Measurements from ENCODE around the gene SKAP2. TPM values are rescaled to one million over a fixed set of nuclear protein-coding genes. Genes with fewer than 3 reads are reported as not detected.
A peak's percentile ranks its signal among the peaks of the same experiment; 100 is the strongest.

Gene SKAP2
- total and polyA plus RNA-seq, 7 donors = 13.0 to 34.2 (median 19.3) TPM

GRCh38 chr7:26683277-26683676 is 181.1 kb downstream of the SKAP2 start:
- intact Hi-C loops (cut with DNase I) = loop anchor here (5.0 kb wide), 1 partner anchor 414 kb away; the partner anchor contains the start of gene HOXA1
- no peak overlapping the region for H3K27ac ChIP-seq
- H3K4me3 ChIP-seq = no peak overlapping the region
- H3K4me1 ChIP-seq = peaks cover 0 to 9% (median 0%) of the 10 kb centered on the region in 4 donors
- no peak for DNase-seq
- WGBS, 2 donors = 83 to 89% methylated on average over 1 of the region's 1 CpG
- no peaks in the 10 kb centered on the region for H3K9me3 ChIP-seq
- TF ChIP-seq POLR2A (IDR thresholded peaks at IDR 0.05) (no peak), POLR2AphosphoS5 (IDR thresholded peaks at IDR 0.05) (no peak), EP300 (IDR thresholded peaks at IDR 0.05) (no peak), CTCF (IDR thresholded peaks at IDR 0.05) (no peak)
- H3K27me3 ChIP-seq = no peaks in the 10 kb centered on the region
- no peaks in the 10 kb centered on the region for H3K36me3 ChIP-seq

DNA sequence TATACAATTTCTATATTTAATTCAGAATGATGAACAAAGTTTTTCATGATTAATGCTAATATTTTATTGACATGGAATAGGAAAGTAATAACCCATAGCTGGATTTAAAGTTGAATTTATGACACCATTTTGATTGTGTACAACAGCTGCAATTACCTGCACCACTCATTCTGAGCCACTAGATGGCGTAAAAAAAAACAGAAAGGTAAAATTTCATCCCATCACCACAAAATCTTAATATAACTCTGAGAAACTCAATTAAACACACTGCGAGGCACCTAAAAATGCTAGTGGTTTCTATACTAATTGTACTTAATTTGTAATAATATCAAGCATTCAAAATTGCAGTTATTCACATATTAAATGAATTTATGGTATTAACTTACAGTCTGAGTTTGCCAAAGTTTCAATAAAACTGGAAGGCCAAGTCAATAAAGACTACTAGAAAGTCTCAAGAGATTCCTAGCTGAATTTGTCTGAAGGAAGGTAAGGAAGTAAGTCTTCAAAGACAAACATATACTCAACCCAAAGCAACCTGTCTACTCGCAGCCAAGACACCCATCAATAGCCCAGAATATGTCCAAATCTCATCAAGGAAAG is 182.5 kb downstream of the SKAP2 start:
- intact Hi-C loops (cut with DNase I) = loop anchor here (5.0 kb wide), 1 partner anchor 415 kb away; the partner anchor contains the start of gene HOXA1
- TF ChIP-seq POLR2A (IDR thresholded peaks at IDR 0.05) (no peak), CTCF (IDR thresholded peaks at IDR 0.05) (peak in 3 of 4 experiments; percentile 48 to 71 (median 58))
- Histone ChIP-seq H3K27me3 (no peaks in the 10 kb centered on the region), H3K27ac (no peak overlapping the region), H3K4me1 (peaks cover 0 to 5% (median 0%) of the 10 kb centered on the region in 4 donors), H3K36me3 (no peaks in the 10 kb centered on the region), H3K4me3 (no peak overlapping the region), H3K9me3 (no peaks in the 10 kb centered on the region)
- 35% methylated on average over 3 of the region's 3 CpGs for WGBS, 2 donors
- no peak for DNase-seq

DNA sequence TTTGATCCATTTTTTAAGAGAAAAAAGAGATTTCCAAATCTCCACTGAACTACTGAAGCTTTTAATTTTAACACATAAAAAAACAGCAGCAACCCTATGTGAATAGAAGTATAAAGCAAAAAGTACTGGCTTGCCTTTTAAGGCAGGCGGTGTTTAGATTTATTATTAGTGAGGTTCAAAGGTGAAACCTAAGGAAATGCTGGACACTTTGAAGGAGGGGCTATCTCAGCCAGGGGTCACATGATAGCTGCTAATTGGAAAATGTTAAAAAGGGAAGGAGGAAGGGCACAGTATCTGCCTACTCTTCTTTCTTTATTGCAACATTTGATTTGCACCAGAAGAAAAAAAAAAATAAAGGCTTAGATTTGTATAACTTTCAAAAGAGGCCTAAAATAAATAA is 183.8 kb downstream of the SKAP2 start:
- DNase-seq = no peak
- Histone ChIP-seq H3K27ac (no peak overlapping the region), H3K36me3 (no peaks in the 10 kb centered on the region), H3K4me1 (no peaks in the 10 kb centered on the region), H3K27me3 (no peaks in the 10 kb centered on the region), H3K4me3 (no peak overlapping the region), H3K9me3 (no peaks in the 10 kb centered on the region)
- 78 to 88% methylated on average over 1 of the region's 1 CpG for WGBS, 2 donors
- TF ChIP-seq POLR2AphosphoS5 (IDR thresholded peaks at IDR 0.05) (no peak), EP300 (IDR thresholded peaks at IDR 0.05) (no peak)
- intact Hi-C loops (cut with DNase I) = loop anchor here (5.0 kb wide), 1 partner anchor 417 kb away; the partner anchor contains the start of gene HOXA1

DNA sequence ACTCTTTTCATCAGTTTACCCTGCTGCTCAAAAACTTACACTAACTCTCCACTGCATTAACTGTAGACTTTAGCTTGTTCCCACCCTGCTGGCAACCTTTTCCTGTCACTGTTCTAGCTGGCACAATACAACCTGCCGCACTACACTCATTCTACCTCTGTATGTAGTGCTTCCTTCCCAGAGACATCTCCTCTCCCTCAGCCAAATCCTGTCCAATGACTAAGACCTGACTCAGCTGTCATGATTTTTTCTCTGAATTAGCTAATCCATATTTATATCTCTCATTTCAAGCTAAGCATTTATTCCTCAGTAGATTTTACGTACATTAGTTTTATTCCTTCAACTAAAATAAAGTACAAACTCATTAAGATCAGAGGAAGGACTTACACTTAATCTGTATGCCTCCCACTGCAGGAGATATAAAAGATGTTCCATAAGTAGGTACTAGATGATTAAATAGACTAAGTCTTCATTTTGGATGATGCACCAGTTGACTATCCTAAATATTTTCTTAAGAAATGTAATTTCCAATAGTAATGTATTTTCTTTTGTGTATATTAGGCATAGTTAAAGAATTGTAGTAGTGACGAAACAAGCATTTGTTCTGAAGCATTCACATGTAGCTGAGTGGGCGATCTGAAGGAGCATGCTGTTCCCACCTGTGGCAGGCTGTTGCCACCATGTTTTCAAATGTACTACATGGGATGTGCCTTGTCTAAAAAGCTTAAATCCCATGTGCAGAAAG is 189.1 kb downstream of the SKAP2 start:
- 93 to 96% methylated on average over 4 of the region's 4 CpGs for WGBS, 2 donors
- intact Hi-C loops (cut with DNase I) = no loop called here
- DNase-seq = no peak
- no peak overlapping the region for H3K27ac ChIP-seq
- no peaks in the 10 kb centered on the region for H3K27me3 ChIP-seq
- H3K9me3 ChIP-seq = no peaks in the 10 kb centered on the region
- H3K4me3 ChIP-seq = no peak overlapping the region
- no peaks in the 10 kb centered on the region for H3K4me1 ChIP-seq
- TF ChIP-seq POLR2A (IDR thresholded peaks at IDR 0.05) (no peak), CTCF (IDR thresholded peaks at IDR 0.05) (no peak), EP300 (IDR thresholded peaks at IDR 0.05) (no peak), POLR2AphosphoS5 (IDR thresholded peaks at IDR 0.05) (no peak)
- no peaks in the 10 kb centered on the region for H3K36me3 ChIP-seq

GRCh38 chr7:26673858-26674257 is 190.5 kb downstream of the SKAP2 start:
- H3K27ac ChIP-seq = no peak overlapping the region
- no peak for DNase-seq
- no peaks in the 10 kb centered on the region for H3K27me3 ChIP-seq
- H3K36me3 ChIP-seq = no peaks in the 10 kb centered on the region
- no peaks in the 10 kb centered on the region for H3K9me3 ChIP-seq
- 81 to 94% methylated on average over 4 of the region's 4 CpGs for WGBS, 2 donors
- no peak overlapping the region for H3K4me3 ChIP-seq
- no peak for TF ChIP-seq POLR2A (IDR thresholded peaks at IDR 0.05)
- no peak for TF ChIP-seq CTCF (IDR thresholded peaks at IDR 0.05)
- TF ChIP-seq POLR2AphosphoS5 (IDR thresholded peaks at IDR 0.05) = no peak
- no peak for TF ChIP-seq EP300 (IDR thresholded peaks at IDR 0.05)
- no peaks in the 10 kb centered on the region for H3K4me1 ChIP-seq
- intact Hi-C loops (cut with DNase I) = no loop called here
